H9 (cell line): Measurements from ENCODE around the gene AFAP1L2. TPM values are rescaled to one million over a fixed set of nuclear protein-coding genes. Genes with fewer than 3 reads are reported as not detected.

Experiments
- DNase-seq: peaks from one replicate; pipeline ENCODE4 v3.0.0-alpha.2; 2017
- H2AFZ ChIP-seq: one replicate; pipeline ENCODE4 v1.6.1; 2013; ENCODE audit warnings: mild to moderate bottlenecking, low read length, control low read depth, moderate library complexity
- H2AK5ac ChIP-seq: 2 replicates; pipeline ENCODE4 v1.6.1; 2013; ENCODE audit warnings: low read length, control low read depth, mixed read lengths; ENCODE audit not compliant: insufficient read length
- H2BK120ac ChIP-seq: one replicate; pipeline ENCODE4 v1.6.1; 2013; ENCODE audit warnings: low read depth, mild to moderate bottlenecking, low read length, control low read depth, inconsistent platforms; ENCODE audit not compliant: poor library complexity, severe bottlenecking
- H2BK12ac ChIP-seq: 2 replicates; pipeline ENCODE4 v1.6.1; 2013; ENCODE audit warnings: low read length, control low read depth, mixed read lengths, low read depth; ENCODE audit not compliant: insufficient read length
- H2BK15ac ChIP-seq: 2 replicates; pipeline ENCODE4 v1.6.1; 2013; ENCODE audit warnings: low read depth, low read length, control low read depth
- H2BK20ac ChIP-seq: one replicate; pipeline ENCODE4 v1.6.1; 2013; ENCODE audit warnings: low read depth, mild to moderate bottlenecking, low read length, control low read depth, inconsistent platforms; ENCODE audit not compliant: poor library complexity, severe bottlenecking
- H2BK5ac ChIP-seq: 2 replicates; pipeline ENCODE4 v1.6.1; 2013; ENCODE audit warnings: low read length, control low read depth, mixed read lengths; ENCODE audit not compliant: insufficient read length
- H3K14ac ChIP-seq: 2 replicates; pipeline ENCODE4 v1.6.1; 2013; ENCODE audit warnings: low read length, control low read depth; ENCODE audit not compliant: insufficient read depth
- H3K18ac ChIP-seq: 2 replicates; pipeline ENCODE4 v1.6.1; 2013; ENCODE audit warnings: low read depth, mild to moderate bottlenecking, mixed read lengths, low read length, control low read depth; ENCODE audit not compliant: insufficient read length
- H3K23ac ChIP-seq: 2 replicates; pipeline ENCODE4 v1.6.1; 2013; ENCODE audit warnings: low read length, control low read depth, mixed read lengths, low read depth; ENCODE audit not compliant: insufficient read length
- H3K23me2 ChIP-seq: 2 replicates; pipeline ENCODE4 v1.6.1; 2013; ENCODE audit warnings: low read depth, mild to moderate bottlenecking, mixed read lengths, low read length, control low read depth; ENCODE audit not compliant: insufficient read length, poor library complexity, severe bottlenecking
- H3K27ac ChIP-seq: 2 replicates; pipeline ENCODE4 v1.5.1; 2013; ENCODE audit warnings: low read length, control low read depth, mixed read lengths, low read depth; ENCODE audit not compliant: insufficient read length
- H3K27me3 ChIP-seq: 2 replicates; pipeline ENCODE4 v1.6.1; 2013; ENCODE audit warnings: low read length, control low read depth, inconsistent platforms; ENCODE audit not compliant: insufficient read depth
- H3K4ac ChIP-seq: 2 replicates; pipeline ENCODE4 v1.6.1; 2013; ENCODE audit warnings: low read depth, mild to moderate bottlenecking, control low read depth, inconsistent platforms, low read length, moderate library complexity
- H3K4me1 ChIP-seq: 2 replicates; pipeline ENCODE4 v1.6.1; 2013; ENCODE audit warnings: low read length, control low read depth, inconsistent platforms; ENCODE audit not compliant: insufficient read depth
- H3K4me2 ChIP-seq: 2 replicates; pipeline ENCODE4 v1.6.1; 2013; ENCODE audit warnings: low read length, control low read depth, mixed read lengths; ENCODE audit not compliant: insufficient read length, insufficient read depth
- H3K56ac ChIP-seq: 2 replicates; pipeline ENCODE4 v1.6.1; 2013; ENCODE audit warnings: low read depth, mild to moderate bottlenecking, mixed read lengths, low read length, control low read depth; ENCODE audit not compliant: insufficient read length
- H3K79me1 ChIP-seq: 2 replicates; pipeline ENCODE4 v1.6.1; 2013; ENCODE audit warnings: low read depth, mild to moderate bottlenecking, moderate library complexity, low read length, control low read depth, inconsistent platforms; ENCODE audit not compliant: insufficient read depth, poor library complexity, severe bottlenecking
- H3K79me2 ChIP-seq: 2 replicates; pipeline ENCODE4 v1.6.1; 2013; ENCODE audit warnings: low read length, control low read depth, inconsistent platforms; ENCODE audit not compliant: insufficient read depth
- H3K9ac ChIP-seq: 2 replicates; pipeline ENCODE4 v1.6.1; 2013; ENCODE audit warnings: low read length, control low read depth, mixed read lengths; ENCODE audit not compliant: insufficient read length; ENCODE audit errors: extremely low read depth
- H3K9me3 ChIP-seq: one replicate; pipeline ENCODE4 v1.6.1; 2013; ENCODE audit warnings: low read depth, low read length, inconsistent platforms; ENCODE audit not compliant: control insufficient read depth
- H3T11ph ChIP-seq: one replicate; pipeline ENCODE4 v1.6.1; 2013; ENCODE audit warnings: mild to moderate bottlenecking, low read length, control low read depth, inconsistent platforms
- H4K20me1 ChIP-seq: one replicate; pipeline ENCODE4 v1.6.1; 2013; ENCODE audit not compliant: control insufficient read depth, insufficient read length, insufficient read depth
- H4K5ac ChIP-seq: 2 replicates; pipeline ENCODE4 v1.6.1; 2013; ENCODE audit warnings: low read depth, mild to moderate bottlenecking, mixed read lengths, low read length, control low read depth; ENCODE audit not compliant: insufficient read length
- H4K8ac ChIP-seq: replicated peaks from 2 replicates; pipeline ENCODE4 v1.6.1; 2013; ENCODE audit warnings: low read length, control low read depth, mixed read lengths, low read depth; ENCODE audit not compliant: insufficient read length
- H4K91ac ChIP-seq: 2 replicates; pipeline ENCODE4 v1.6.1; 2013; ENCODE audit warnings: low read depth, mild to moderate bottlenecking, moderate library complexity, mixed read lengths, low read length, control low read depth; ENCODE audit not compliant: insufficient read length
- H3K27ac Mint-ChIP-seq, 3 experiments: 2 replicates in 2 of 3; 3 replicates in 1 of 3; pipeline ENCODE4 v1.8.0; 2020 to 2021; ENCODE audit warnings: mixed read lengths in 3 of 3, mild to moderate bottlenecking in 1 of 3, moderate library complexity in 1 of 3
- H3K27me3 Mint-ChIP-seq: 2 replicates; pipeline ENCODE4 v1.8.0; 2021; ENCODE audit warnings: low read depth, mild to moderate bottlenecking, moderate library complexity, mixed read lengths
- H3K36me3 Mint-ChIP-seq, 3 experiments: 2 replicates in 2 of 3; 3 replicates in 1 of 3; pipeline ENCODE4 v1.8.0; 2020 to 2021; ENCODE audit warnings: low read depth in 3 of 3, mixed read lengths in 3 of 3; ENCODE audit not compliant: insufficient read depth in 1 of 3
- H3K4me1 Mint-ChIP-seq, 2 experiments: 2 replicates each; pipeline ENCODE4 v1.8.0; 2020; ENCODE audit warnings: mixed read lengths in 2 of 2
- H3K4me3 Mint-ChIP-seq, 2 experiments: 2 replicates in 1 of 2; 3 replicates in 1 of 2; pipeline ENCODE4 v1.8.0; 2020 to 2021; ENCODE audit warnings: mild to moderate bottlenecking in 2 of 2, mixed read lengths in 2 of 2, moderate library complexity in 1 of 2
- H3K9me3 Mint-ChIP-seq, 2 experiments: 2 replicates in 1 of 2; 3 replicates in 1 of 2; pipeline ENCODE4 v1.8.0; 2020; ENCODE audit warnings: mild to moderate bottlenecking in 2 of 2, mixed read lengths in 2 of 2, moderate library complexity in 1 of 2
- CTCF ChIP-seq: fragments of 200-600 bp; sonication (generic); conservative IDR thresholded peaks from 3 replicates; pipeline ENCODE4 v1.8.0; 2021; ENCODE audit warnings: antibody characterized with exemption, mild to moderate bottlenecking
- WGBS: extraction: QIAGEN DNeasy Blood & Tissue Kit; methylation state at CpG from one replicate; pipeline ENCODE4 v1.1.7; 2013; ENCODE audit warnings: missing lambda C conversion rate, low lambda C conversion rate, mixed read lengths; ENCODE audit not compliant: insufficient read length; ENCODE audit errors: extremely low coverage; 5-methylcytosine and 5-hydroxymethylcytosine counted together
- total RNA-seq: library from RNA; stranded (reverse); gene quantifications from 2 replicates; pipeline ENCODE4 v1.2.1, GENCODE V29; 2021

Gene AFAP1L2
- total RNA-seq, 1 experiment from 2014 or later, result 0.77 TPM

DNA sequence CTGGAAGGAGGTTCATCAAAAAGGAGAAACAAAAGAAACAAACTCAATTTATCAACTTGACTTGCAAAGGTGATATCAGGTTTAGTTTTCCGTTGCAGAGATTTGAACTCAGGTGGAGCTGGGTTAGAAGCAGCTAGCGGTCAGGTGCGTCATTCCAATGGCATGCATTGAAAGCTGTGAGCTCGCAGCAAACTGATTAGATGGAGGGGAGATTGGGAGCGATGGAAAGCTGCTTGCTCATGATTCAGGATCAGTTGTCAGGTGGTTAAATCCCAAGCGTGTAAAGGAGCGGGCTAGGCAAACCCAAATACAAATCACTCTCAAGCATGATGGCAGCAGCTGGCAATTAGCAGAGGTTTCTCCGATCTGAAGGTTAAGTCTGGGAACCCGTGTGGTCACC is 49.3 kb upstream of the AFAP1L2 start:
- Histone ChIP-seq H3K79me2 (no peaks in the 10 kb centered on the region), H3K56ac (no peak overlapping the region), H4K8ac (no peak overlapping the region), H3K9ac (no peak overlapping the region), H3K4ac (no peak overlapping the region), H2BK20ac (no peak overlapping the region), H2BK15ac (no peak overlapping the region), H3K9me3 (no peaks in the 10 kb centered on the region), H2AFZ (no peak overlapping the region), H2BK120ac (no peak overlapping the region), H2BK5ac (no peak overlapping the region), H3K27ac (no peak overlapping the region), H3K18ac (no peak overlapping the region), H2BK12ac (no peak overlapping the region), H3T11ph (no peak overlapping the region), H3K79me1 (no peaks in the 10 kb centered on the region), H4K20me1 (no peaks in the 10 kb centered on the region), H4K5ac (no peak overlapping the region), H3K27me3 (no peaks in the 10 kb centered on the region), H3K4me2 (no peak overlapping the region), H3K4me1 (no peaks in the 10 kb centered on the region), H3K23ac (no peak overlapping the region), H3K14ac (no peak overlapping the region), H2AK5ac (no peak overlapping the region), H3K23me2 (no peaks in the 10 kb centered on the region), H4K91ac (no peak overlapping the region)
- Mint-ChIP-seq H3K36me3 (peaks cover 3 to 7% (median 6%) of the 10 kb centered on the region in 3 experiments; a peak in 4 of 7 replicates), H3K9me3 (no peaks in the 10 kb centered on the region), H3K27me3 (no peaks in the 10 kb centered on the region), H3K4me3 (no peak overlapping the region), H3K4me1 (peaks cover 5 to 8% of the 10 kb centered on the region in 2 experiments; a peak in 3 of 4 replicates), H3K27ac (peak overlapping the region in 1 of 3 experiments; percentile 35; a peak in 1 of 7 replicates)
- DNase-seq, result peak; percentile 41
- WGBS, result no CpG with 5 or more reads among the region's 9 CpGs
- no peak for TF ChIP-seq CTCF
